Caco-2 (cell line): ENCODE results near the gene ATP6AP2. TPM values are rescaled to one million over a fixed set of nuclear protein-coding genes. Genes with fewer than 3 reads are reported as not detected.

Source experiments
- BruUV-seq: library from RNA; stranded (reverse); fragments of 400-500 nt; replicated peaks from 2 replicates; lab custom pipeline; 2021; lab: Mats Ljungman, UMichigan
- CTCF ChIA-PET: fragments of 300-600 bp; sonication (Branson Sonifier 250); formaldehyde crosslinking; loops from one replicate; lab custom pipeline; 2022; ENCODE audit warnings: antibody characterized with exemption; lab: Charles Lee
- POLR2A ChIA-PET: fragments of 300-600 bp; sonication (Branson Sonifier 250); formaldehyde crosslinking; loops from one replicate; lab custom pipeline; 2022; ENCODE audit warnings: antibody characterized with exemption; lab: Charles Lee
- DNase-seq, 2 experiments: peaks; one replicate each; pipeline versions ENCODE4 v3.0.0 to v3.0.0-alpha.2; 2020 to 2022
- H3K27me3 ChIP-seq: replicated peaks from 2 replicates; pipeline ENCODE4 v1.6.0; 2011; ENCODE audit warnings: low read length; ENCODE audit not compliant: control insufficient read depth, insufficient read depth
- H3K36me3 ChIP-seq: 2 replicates; pipeline ENCODE4 v1.5.1; 2011; ENCODE audit warnings: low read length; ENCODE audit not compliant: control insufficient read depth, insufficient read depth
- H3K4me1 ChIP-seq: fragments of 250-450 bp; sonication (Bioruptor Pico); 2 replicates; pipeline ENCODE4 v1.5.1; 2020; ENCODE audit warnings: mild to moderate bottlenecking
- H3K4me3 ChIP-seq: 2 replicates; pipeline ENCODE4 v1.5.1; 2011; ENCODE audit warnings: low read depth, mild to moderate bottlenecking, control low read depth, low read length
- H3K9me3 ChIP-seq: fragments of 250-450 bp; sonication (Bioruptor Pico); 2 replicates; pipeline ENCODE4 v1.5.1; 2020; ENCODE audit warnings: mild to moderate bottlenecking, moderate library complexity
- H3K27ac Mint-ChIP-seq: one replicate; pipeline ENCODE4 v1.8.0; 2022; ENCODE audit warnings: mixed read lengths; ENCODE audit not compliant: unreplicated experiment
- H3K27me3 Mint-ChIP-seq: one replicate; pipeline ENCODE4 v1.8.0; 2022; ENCODE audit warnings: mixed read lengths; ENCODE audit not compliant: insufficient read depth, unreplicated experiment
- H3K36me3 Mint-ChIP-seq: one replicate; pipeline ENCODE4 v1.8.0; 2022; ENCODE audit warnings: mild to moderate bottlenecking, mixed read lengths; ENCODE audit not compliant: insufficient read depth, unreplicated experiment
- H3K4me1 Mint-ChIP-seq: one replicate; pipeline ENCODE4 v1.8.0; 2022; ENCODE audit warnings: low read depth, mixed read lengths; ENCODE audit not compliant: unreplicated experiment
- H3K4me3 Mint-ChIP-seq: one replicate; pipeline ENCODE4 v1.8.0; 2022; ENCODE audit warnings: mild to moderate bottlenecking, moderate library complexity, mixed read lengths; ENCODE audit not compliant: unreplicated experiment
- H3K9me3 Mint-ChIP-seq: one replicate; pipeline ENCODE4 v1.8.0; 2022; ENCODE audit warnings: mixed read lengths; ENCODE audit not compliant: unreplicated experiment
- intact Hi-C: fragments of 100-400 bp; cut with micrococcal nuclease; formaldehyde crosslinking; loops from one replicate; pipeline ENCODE4 v1.10.0; 2022; ENCODE audit not compliant: unreplicated experiment
- total RNA-seq: library from RNA; stranded (reverse); gene quantifications from 2 replicates; pipeline ENCODE4 v1.2.3, GENCODE V29; 2022
- TF ChIP-seq, protein P1 (sequence below), 2 experiments: fragments of 200-600 bp in 1 of 2; IDR thresholded peaks; 1 replicate in 1 of 2; 2 replicates in 1 of 2; pipeline versions ENCODE4 v1.5.1 to v1.8.0; 2011 to 2022; ENCODE audit warnings: antibody characterized with exemption in 1 of 2, control low read depth in 1 of 2, inconsistent platforms in 1 of 2, low read depth in 1 of 2, low read length in 1 of 2, mild to moderate bottlenecking in 1 of 2, moderate library complexity in 1 of 2; ENCODE audit not compliant: insufficient read depth in 1 of 2, severe bottlenecking in 1 of 2, unreplicated experiment in 1 of 2

ATP6AP2 gene
- total RNA-seq, 1 experiment from 2014 or later, result 90.0 TPM

GRCh38 chrX:40647307-40648197 is 66.8 kb downstream of the ATP6AP2 start, which contains the start of gene CXorf38:
TSS of gene CXorf38 (minus strand) at chrX:40647561. CDS start at chrX:40647520, 41 bp downstream.
- H3K4me1 ChIP-seq, result no peaks in the 10 kb centered on the region
- H3K27me3 ChIP-seq, result no peaks in the 10 kb centered on the region
- H3K4me3 ChIP-seq, result peak within 1 kb of the TSS; percentile 77
- H3K9me3 ChIP-seq, result no peaks in the 10 kb centered on the region
- Mint-ChIP-seq H3K27me3 (no peaks in the 10 kb centered on the region), H3K4me1 (peaks cover 15% of the 10 kb centered on the region), H3K4me3 (peak within 1 kb of the TSS; percentile 82), H3K36me3 (peaks cover 34% of the 10 kb centered on the region), H3K27ac (peak within 1 kb of the TSS; percentile 83), H3K9me3 (no peaks in the 10 kb centered on the region)
- intact Hi-C loops, result no loop called here
- no peaks in the 10 kb centered on the region for H3K36me3 ChIP-seq
- BruUV-seq, result no TSS peak
- ChIA-PET POLR2A (no interaction called here), CTCF (interaction anchor here (0.6 to 1.4 kb wide), 5 partner anchors 104 to 468 kb away, joined by 3 to 8 read pairs (median 3); no protein-coding TSS in a partner anchor)
- TF ChIP-seq, protein P1, sequence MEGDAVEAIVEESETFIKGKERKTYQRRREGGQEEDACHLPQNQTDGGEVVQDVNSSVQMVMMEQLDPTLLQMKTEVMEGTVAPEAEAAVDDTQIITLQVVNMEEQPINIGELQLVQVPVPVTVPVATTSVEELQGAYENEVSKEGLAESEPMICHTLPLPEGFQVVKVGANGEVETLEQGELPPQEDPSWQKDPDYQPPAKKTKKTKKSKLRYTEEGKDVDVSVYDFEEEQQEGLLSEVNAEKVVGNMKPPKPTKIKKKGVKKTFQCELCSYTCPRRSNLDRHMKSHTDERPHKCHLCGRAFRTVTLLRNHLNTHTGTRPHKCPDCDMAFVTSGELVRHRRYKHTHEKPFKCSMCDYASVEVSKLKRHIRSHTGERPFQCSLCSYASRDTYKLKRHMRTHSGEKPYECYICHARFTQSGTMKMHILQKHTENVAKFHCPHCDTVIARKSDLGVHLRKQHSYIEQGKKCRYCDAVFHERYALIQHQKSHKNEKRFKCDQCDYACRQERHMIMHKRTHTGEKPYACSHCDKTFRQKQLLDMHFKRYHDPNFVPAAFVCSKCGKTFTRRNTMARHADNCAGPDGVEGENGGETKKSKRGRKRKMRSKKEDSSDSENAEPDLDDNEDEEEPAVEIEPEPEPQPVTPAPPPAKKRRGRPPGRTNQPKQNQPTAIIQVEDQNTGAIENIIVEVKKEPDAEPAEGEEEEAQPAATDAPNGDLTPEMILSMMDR (IDR thresholded peaks at IDR 0.05; ENCODE audit: insufficient read depth in 1 of 2, low read depth in 1 of 2, low read length in 1 of 2, severe bottlenecking in 1 of 2, unreplicated experiment in 1 of 2), result no peak
- peak; percentile 89 to 91 for DNase-seq

DNA sequence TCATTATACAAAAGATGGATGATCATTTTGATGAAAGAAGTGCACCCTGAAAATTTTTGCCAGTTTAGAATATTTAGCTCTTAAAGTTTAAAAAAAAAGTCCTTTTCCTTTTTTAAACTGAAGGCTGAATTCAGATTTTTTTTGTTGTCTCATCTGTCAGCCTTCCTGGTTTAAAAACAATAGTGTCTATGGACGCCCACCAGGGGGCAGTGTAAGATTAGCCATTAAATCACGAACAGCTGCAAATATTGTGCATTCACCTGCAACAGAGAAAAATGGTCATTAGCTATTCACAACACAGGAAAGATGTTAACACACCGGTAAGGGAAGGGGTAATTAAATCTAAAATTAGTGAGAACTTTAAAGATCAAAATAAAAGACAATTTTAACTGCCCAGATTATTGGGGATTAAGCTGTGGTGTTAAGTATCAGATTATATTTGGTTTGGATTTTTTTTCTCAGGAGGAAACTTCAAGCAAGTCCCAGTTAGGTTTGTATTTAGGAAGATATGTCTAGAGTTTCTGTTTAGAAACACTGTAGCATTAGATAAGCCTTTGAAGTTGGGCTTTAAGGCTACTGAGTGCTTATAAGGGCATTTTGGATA is 71.0 kb downstream of the ATP6AP2 start:
- Histone ChIP-seq H3K27me3 (no peaks in the 10 kb centered on the region), H3K36me3 (no peaks in the 10 kb centered on the region), H3K4me1 (no peaks in the 10 kb centered on the region), H3K4me3 (no peak overlapping the region), H3K9me3 (no peaks in the 10 kb centered on the region)
- peak; percentile 49 to 67 for DNase-seq
- intact Hi-C loops, result loop anchor here (1.0 to 10.0 kb wide), 4 partner anchors 143 to 603 kb away; no protein-coding TSS in a partner anchor
- no TSS peak for BruUV-seq
- TF ChIP-seq, protein P1 (IDR thresholded peaks at IDR 0.05; ENCODE audit: insufficient read depth in 1 of 2, low read depth in 1 of 2, low read length in 1 of 2, severe bottlenecking in 1 of 2, unreplicated experiment in 1 of 2), result peak; percentile 34 to 51
- CTCF ChIA-PET, result interaction anchor here (0.6 to 1.1 kb wide), 4 partner anchors 71 to 704 kb away, joined by 3 to 6 read pairs (median 4); partner anchors contain the start of gene ATP6AP2
- no peaks in the 10 kb centered on the region for H3K9me3 Mint-ChIP-seq
- peaks cover 25% of the 10 kb centered on the region for H3K36me3 Mint-ChIP-seq
- no peak overlapping the region for H3K4me3 Mint-ChIP-seq
- no peaks in the 10 kb centered on the region for H3K27me3 Mint-ChIP-seq
- H3K4me1 Mint-ChIP-seq, result no peaks in the 10 kb centered on the region
- POLR2A ChIA-PET, result no interaction called here
- no peak overlapping the region for H3K27ac Mint-ChIP-seq

- intact Hi-C loops, result loop anchor here (10.0 kb wide), 2 partner anchors 472 to 602 kb away; no protein-coding TSS in a partner anchor
- Histone ChIP-seq H3K27me3 (no peaks in the 10 kb centered on the region), H3K36me3 (no peaks in the 10 kb centered on the region), H3K9me3 (no peaks in the 10 kb centered on the region), H3K4me3 (no peak overlapping the region), H3K4me1 (no peaks in the 10 kb centered on the region)
- ChIA-PET CTCF (no interaction called here), POLR2A (no interaction called here)
- Mint-ChIP-seq H3K36me3 (peaks cover 20% of the 10 kb centered on the region), H3K27ac (no peak overlapping the region), H3K9me3 (no peaks in the 10 kb centered on the region), H3K27me3 (no peaks in the 10 kb centered on the region), H3K4me1 (no peaks in the 10 kb centered on the region), H3K4me3 (no peak overlapping the region)
- DNase-seq, result no peak
- BruUV-seq, result no TSS peak
- TF ChIP-seq, protein P1 (IDR thresholded peaks at IDR 0.05; ENCODE audit: insufficient read depth in 1 of 2, low read depth in 1 of 2, low read length in 1 of 2, severe bottlenecking in 1 of 2, unreplicated experiment in 1 of 2), result no peak
Observed at GRCh38 chrX:40652664-40653063, 71.9 kb downstream of the ATP6AP2 start.
